HepG2 (cell line): ENCODE measurements around the gene PTCH1. TPM values are rescaled to one million over a fixed set of nuclear protein-coding genes. Genes with fewer than 3 reads are reported as not detected.

ENCODE experiments used
- ATAC-seq: fragments of 200-7000 bp; cut with Tn5 transposase; 3 replicates; pipeline ENCODE4 v1.9.1; 2020; ENCODE audit warnings: mild to moderate bottlenecking, moderate library complexity
- BruUV-seq: library from RNA; stranded (reverse); fragments of 400-500 nt; replicated peaks from 2 replicates; lab custom pipeline; 2021; lab: Mats Ljungman, UMichigan
- CTCF ChIA-PET: fragments of 300-600 bp; formaldehyde crosslinking; extraction: SDS; loops from one replicate; lab custom pipeline; 2021; ENCODE audit warnings: low total read pairs, inconsistent platforms, low intra/inter-chr PET ratio; lab: Yijun Ruan, JAX
- POLR2A ChIA-PET: fragments of 350-600 bp; sonication (Branson Sonifier 250); formaldehyde crosslinking; loops from one replicate; lab custom pipeline; 2020; ENCODE audit warnings: antibody characterized with exemption, inconsistent platforms; lab: Yijun Ruan, JAX
- DNase-seq: peaks from one replicate; pipeline ENCODE4 v3.0.0-alpha.2; 2015; ENCODE audit warnings: low spot score
- FAIRE-seq: peaks from 3 replicates; lab custom pipeline; 2011; peaks lifted over from hg19 to GRCh38; lab: Jason Lieb, UNC
- H2AFZ ChIP-seq: one replicate; pipeline ENCODE4 v1.6.1; 2011; ENCODE audit warnings: low read length, inconsistent platforms
- H3K27ac ChIP-seq: fragments of 300-600 bp; 3 replicates; pipeline ENCODE4 v1.8.0; 2011; ENCODE audit warnings: mixed run types, mild to moderate bottlenecking, mixed read lengths, low read length, inconsistent platforms; ENCODE audit not compliant: insufficient read depth; ENCODE audit errors: extremely low read length
- H3K27me3 ChIP-seq, 2 experiments: fragments of 200-600 bp in 1 of 2; 2 replicates in 1 of 2; 3 replicates in 1 of 2; pipeline versions ENCODE4 v1.6.0 to v1.8.0; 2011; ENCODE audit warnings: low read length in 2 of 2, mild to moderate bottlenecking in 2 of 2, moderate library complexity in 2 of 2, inconsistent platforms in 1 of 2; ENCODE audit not compliant: insufficient read depth in 2 of 2, control insufficient read depth in 1 of 2
- H3K36me3 ChIP-seq, 2 experiments: fragments of 200-600 bp in 1 of 2; replicated peaks in 1 of 2; 2 replicates in 1 of 2; 3 replicates in 1 of 2; pipeline versions ENCODE4 v1.5.1 to v1.8.0; 2011; ENCODE audit warnings: low read length in 2 of 2, inconsistent platforms in 1 of 2; ENCODE audit not compliant: insufficient read depth in 2 of 2, control insufficient read depth in 1 of 2
- H3K4me1 ChIP-seq: 2 replicates; pipeline ENCODE4 v1.5.1; 2012; ENCODE audit warnings: low read length, inconsistent platforms; ENCODE audit not compliant: insufficient read depth
- H3K4me2 ChIP-seq: 2 replicates; pipeline ENCODE4 v1.6.0; 2011; ENCODE audit warnings: low read depth, low read length, inconsistent platforms
- H3K4me3 ChIP-seq, 3 experiments: fragments of 200-600 bp in 1 of 3; sonication (generic), shearing (Covaris generic) in 1 of 3; replicated peaks in 1 of 3; 2 replicates each; pipeline ENCODE4 v1.5.1; 2011 to 2016; ENCODE audit warnings: low read length in 3 of 3, inconsistent platforms in 2 of 3, low read depth in 2 of 3, mild to moderate bottlenecking in 2 of 3, control low read depth in 1 of 3, mixed read lengths in 1 of 3; ENCODE audit not compliant: insufficient read depth in 1 of 3
- H3K79me2 ChIP-seq: one replicate; pipeline ENCODE4 v1.6.1; 2011; ENCODE audit warnings: low read length, inconsistent platforms; ENCODE audit not compliant: insufficient read depth
- H3K9ac ChIP-seq: 2 replicates; pipeline ENCODE4 v1.6.0; 2011; ENCODE audit warnings: mild to moderate bottlenecking, low read depth, low read length, inconsistent platforms; ENCODE audit not compliant: insufficient read depth
- H3K9me3 ChIP-seq: 2 replicates; pipeline ENCODE4 v1.5.1; 2012; ENCODE audit warnings: mild to moderate bottlenecking, low read length
- H4K20me1 ChIP-seq: 2 replicates; pipeline ENCODE4 v1.6.0; 2011; ENCODE audit warnings: inconsistent platforms, mild to moderate bottlenecking, low read length, moderate library complexity; ENCODE audit not compliant: insufficient read depth
- ARNT2 ChIP-seq: sonication (generic); formaldehyde crosslinking; IDR thresholded peaks from 2 replicates; pipeline ENCODE4 v1.8.0; 2022; ENCODE audit warnings: mild to moderate bottlenecking, low read depth, missing genetic modification reagents, moderate library complexity
- CEBPG ChIP-seq: IDR thresholded peaks from 2 replicates; pipeline ENCODE4 v1.6.1; 2016
- FOXK1 ChIP-seq: sonication (generic); formaldehyde crosslinking; IDR thresholded peaks from 2 replicates; pipeline ENCODE4 v1.4.0; 2020; ENCODE audit warnings: low read depth, missing genetic modification reagents, borderline replicate concordance
- GATAD2A ChIP-seq: IDR thresholded peaks from 2 replicates; pipeline ENCODE4 v1.6.1; 2016
- GLMP ChIP-seq: sonication (generic); formaldehyde crosslinking; IDR thresholded peaks from 2 replicates; pipeline ENCODE4 v1.9.0; 2021; ENCODE audit warnings: missing genetic modification reagents, mild to moderate bottlenecking, borderline replicate concordance
- HBP1 ChIP-seq: IDR thresholded peaks from 2 replicates; pipeline ENCODE4 v1.6.1; 2016; ENCODE audit warnings: low read depth, control low read depth
- IKZF4 ChIP-seq: sonication (generic); formaldehyde crosslinking; IDR thresholded peaks from 2 replicates; pipeline ENCODE4 v1.5.1; 2020; ENCODE audit warnings: borderline replicate concordance, mild to moderate bottlenecking, low read depth, missing genetic modification reagents; ENCODE audit errors: not compliant biosample characterization
- ZNF17 ChIP-seq: sonication (generic); formaldehyde crosslinking; IDR thresholded peaks from 2 replicates; pipeline ENCODE4 v1.5.0; 2020; ENCODE audit warnings: mild to moderate bottlenecking, missing genetic modification reagents
- ZNF20 ChIP-seq: sonication (generic); formaldehyde crosslinking; IDR thresholded peaks from 2 replicates; pipeline ENCODE4 v1.4.0; 2020; ENCODE audit warnings: mild to moderate bottlenecking, moderate library complexity, missing genetic modification reagents
- ZNF256 ChIP-seq: sonication (generic); formaldehyde crosslinking; conservative IDR thresholded peaks from 2 replicates; pipeline ENCODE4 v1.4.0; 2020; ENCODE audit warnings: missing genetic modification reagents
- ZNF597 ChIP-seq: sonication (generic); formaldehyde crosslinking; IDR thresholded peaks from 2 replicates; pipeline ENCODE4 v1.5.0; 2020; ENCODE audit warnings: missing genetic modification reagents
- ZNF772 ChIP-seq: sonication (generic); formaldehyde crosslinking; IDR thresholded peaks from 2 replicates; pipeline ENCODE4 v1.5.0; 2020; ENCODE audit warnings: mild to moderate bottlenecking, missing genetic modification reagents
- ZNF891 ChIP-seq: sonication (generic); formaldehyde crosslinking; IDR thresholded peaks from 2 replicates; pipeline ENCODE4 v1.5.0; 2020; ENCODE audit warnings: mild to moderate bottlenecking, missing genetic modification reagents
- ZUFSP ChIP-seq: sonication (generic); formaldehyde crosslinking; IDR thresholded peaks from 2 replicates; pipeline ENCODE4 v1.9.0; 2021; ENCODE audit warnings: missing genetic modification reagents, mild to moderate bottlenecking, borderline replicate concordance
- WGBS: methylation state at CpG from one replicate; pipeline ENCODE4 v1.1.6; 2017; ENCODE audit warnings: low lambda C conversion rate; 5-methylcytosine and 5-hydroxymethylcytosine counted together
- in situ Hi-C: cut with HindIII; loops from 2 replicates; pipeline ENCODE4 v1.10.0; 2017; ENCODE audit warnings: low pct_unique_long_range_greater_than_20kb; ENCODE audit not compliant: extremely low pct_ligation_motif_present
- intact Hi-C: fragments of 100-400 bp; cut with micrococcal nuclease; formaldehyde crosslinking; loops from one replicate; pipeline ENCODE4 v1.10.0; 2022; ENCODE audit not compliant: unreplicated experiment
- polyA plus RNA-seq, 8 experiments: library from polyadenylated mRNA; depleted of rRNA in 3 of 8; stranded (reverse) in 7 of 8; unstranded in 1 of 8; fragments of >200 nt; fragmentation: Illumina TruSeq in 4 of 8; extraction: Trizol in 4 of 8; gene quantifications; 2 replicates each; pipeline versions ENCODE4 v1.2.1 to v1.2.3, GENCODE V29; 2011 to 2016; ENCODE audit warnings: low read depth in 4 of 8, missing spikeins in 1 of 8, mixed read lengths in 1 of 8; ENCODE audit not compliant: insufficient read depth in 1 of 8
- total RNA-seq, 5 experiments: library from RNA; depleted of rRNA; stranded (reverse); fragments of >200 nt; fragmentation: Illumina TruSeq; extraction: Trizol; gene quantifications; 2 replicates each; pipeline ENCODE4 v1.2.3, GENCODE V29; 2016; ENCODE audit warnings: low read depth in 1 of 5

PTCH1 gene
- total and polyA plus RNA-seq, 2 of the 13 experiments (the other 11 are each of a cell fraction or from before 2014, with no cell fraction given) = 2.8 to 3.9 TPM

GRCh38 chr9:95437559-95437958 lies 79.2 kb downstream of the PTCH1 start:
- no peak overlapping the region for H3K9ac ChIP-seq
- intact Hi-C loops = no loop called here
- no peak overlapping the region for H2AFZ ChIP-seq
- H3K27ac ChIP-seq = no peak overlapping the region
- no peak for DNase-seq
- no peak for FAIRE-seq
- ChIA-PET POLR2A (no interaction called here), CTCF (no interaction called here)
- H3K79me2 ChIP-seq = no peaks in the 10 kb centered on the region
- no peaks in the 10 kb centered on the region for H3K9me3 ChIP-seq
- BruUV-seq = no TSS peak
- H3K27me3 ChIP-seq = no peaks in the 10 kb centered on the region
- H3K36me3 ChIP-seq = no peaks in the 10 kb centered on the region
- WGBS = 53% methylated on average over 6 of the region's 6 CpGs
- ATAC-seq = no peak
- TF ChIP-seq ZNF256 (CRISPR knock-in tag) = no peak
- peak; percentile 33; the same call in 1 of the 2 replicates for TF ChIP-seq CEBPG
- no peak for TF ChIP-seq IKZF4 (CRISPR knock-in tag)
- H3K4me2 ChIP-seq = peak overlapping the region; percentile 24
- peaks cover 12% of the 10 kb centered on the region for H3K4me1 ChIP-seq
- no peaks in the 10 kb centered on the region for H4K20me1 ChIP-seq
- H3K4me3 ChIP-seq = peak overlapping the region in 1 of 3 experiments; percentile 15; a peak in 1 of 6 replicates
- in situ Hi-C loops = no loop called here

- no TSS peak for BruUV-seq
- no peak overlapping the region for H3K4me2 ChIP-seq
- H3K27me3 ChIP-seq = no peaks in the 10 kb centered on the region
- CTCF ChIA-PET = no interaction called here
- no peaks in the 10 kb centered on the region for H3K9me3 ChIP-seq
- H3K4me3 ChIP-seq = no peak overlapping the region
- no peak for DNase-seq
- no peaks in the 10 kb centered on the region for H3K36me3 ChIP-seq
- no peak for FAIRE-seq
- no peak for ATAC-seq
- H3K9ac ChIP-seq = no peak overlapping the region
- 66% methylated on average over 7 of the region's 7 CpGs for WGBS
- intact Hi-C loops (no loop called here), in situ Hi-C loops (no loop called here)
- no peak overlapping the region for H2AFZ ChIP-seq
- no peaks in the 10 kb centered on the region for H3K79me2 ChIP-seq
- H3K4me1 ChIP-seq = peaks cover 12% of the 10 kb centered on the region
- POLR2A ChIA-PET = no interaction called here
- no peak overlapping the region for H3K27ac ChIP-seq
- no peaks in the 10 kb centered on the region for H4K20me1 ChIP-seq
- no peak for TF ChIP-seq ZNF891 (CRISPR knock-in tag)
- TF ChIP-seq ARNT2 (CRISPR knock-in tag) = no peak
- no peak for TF ChIP-seq GATAD2A (CRISPR knock-in tag)
- TF ChIP-seq GLMP (CRISPR knock-in tag) = no peak
- no peak for TF ChIP-seq ZNF772
- no peak for TF ChIP-seq HBP1
- no peak for TF ChIP-seq FOXK1
- TF ChIP-seq ZNF20 = no peak
- no peak for TF ChIP-seq ZNF17 (CRISPR knock-in tag)
- TF ChIP-seq ZNF597 (CRISPR knock-in tag) = no peak
- TF ChIP-seq ZUFSP (CRISPR knock-in tag) = no peak
These were observed 80.4 kb downstream of the PTCH1 start for GRCh38 chr9:95436416-95436815.
